Upper lobe of right lung (tissue), 1 donor: ENCODE results near the gene UBE2L3. TPM values are rescaled to one million over a fixed set of nuclear protein-coding genes. Genes with fewer than 3 reads are reported as not detected.
"Not testable (repeated sequence)": the region's sequence is repeated elsewhere in the genome, so short reads cannot be mapped to it uniquely, and the experiment has no call there.

Experiments used
- ATAC-seq: fragments of 200-7000 bp; cut with Tn5 transposase; one replicate; pipeline ENCODE4 v1.9.1; 2020; ENCODE audit warnings: mild to moderate bottlenecking, moderate library complexity
- DNase-seq: peaks from one replicate; pipeline ENCODE4 v3.0.0-alpha.2; 2020
- H3K27ac ChIP-seq: fragments of 200-600 bp; one replicate; pipeline ENCODE4 v1.8.0; 2022
- H3K27me3 ChIP-seq: fragments of 200-600 bp; one replicate; pipeline ENCODE4 v1.8.0; 2022; ENCODE audit warnings: mild to moderate bottlenecking
- H3K36me3 ChIP-seq: fragments of 200-600 bp; one replicate; pipeline ENCODE4 v1.8.0; 2022
- H3K4me1 ChIP-seq: fragments of 200-600 bp; one replicate; pipeline ENCODE4 v1.8.0; 2022
- H3K4me3 ChIP-seq: fragments of 200-600 bp; one replicate; pipeline ENCODE4 v1.8.0; 2022; ENCODE audit warnings: mild to moderate bottlenecking
- H3K9me3 ChIP-seq: fragments of 200-600 bp; one replicate; pipeline ENCODE4 v1.8.0; 2022
- intact Hi-C: fragments of 100-400 bp; cut with DNase I; formaldehyde crosslinking; loops from one replicate; pipeline ENCODE4 v1.11.0; 2022
- total RNA-seq: library from RNA; stranded (reverse); fragmentation: NEBNext Ultra II Directional; extraction: Animal tissue kit (Norgen Biotek cat#: 25700); gene quantifications from one replicate; pipeline ENCODE4 v1.2.1, GENCODE V29; 2021
- TF ChIP-seq, protein P1 (sequence below): fragments of 200-600 bp; IDR thresholded peaks from one replicate; pipeline ENCODE4 v1.8.0; 2022; ENCODE audit warnings: antibody characterized with exemption
- donor health status: DM: no; HTN: yes; CAD: no; lungs with severe emphysema.

Gene UBE2L3
- total RNA-seq, 1 donor from 2014 or later: 45.7 TPM

DNA sequence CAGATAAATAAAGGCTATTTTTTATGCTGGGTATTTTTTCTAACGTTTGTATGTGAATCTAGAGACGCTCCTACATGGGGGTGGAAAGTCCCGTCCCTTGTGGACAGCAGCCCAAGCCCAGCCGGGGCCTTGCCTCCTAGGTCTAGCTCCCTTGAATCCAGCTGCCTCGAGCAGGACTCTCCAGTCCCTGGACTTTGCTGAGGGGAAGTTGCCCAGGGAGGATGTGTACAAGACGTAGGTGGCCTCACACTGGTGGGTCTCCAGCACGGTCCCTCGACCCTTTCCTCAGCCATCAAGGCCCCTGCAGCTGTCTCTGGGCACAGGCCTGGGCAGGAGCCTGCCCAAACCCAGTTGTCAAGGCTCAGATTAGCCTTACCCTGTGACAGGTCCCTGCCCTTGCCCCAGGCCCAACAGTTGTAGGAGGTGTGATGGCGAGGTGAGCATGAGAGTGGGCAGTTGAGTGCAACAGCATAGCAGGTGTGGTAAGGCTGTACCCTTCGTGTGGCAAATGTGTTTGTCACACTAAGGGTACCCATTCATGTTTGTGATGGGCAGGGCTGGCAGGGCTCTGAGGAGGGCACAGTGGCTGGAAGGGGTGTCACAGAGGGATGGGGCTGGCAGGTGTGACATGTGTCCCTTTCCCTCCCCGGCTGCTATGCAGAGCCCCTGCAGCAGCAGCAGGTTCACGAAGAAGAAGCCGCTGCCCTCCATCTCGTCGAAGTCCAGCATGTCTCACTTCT lies 68.4 kb downstream of the UBE2L3 start:
- intact Hi-C loops: no loop called here
- no peak overlapping the region for H3K4me3 ChIP-seq

DNA sequence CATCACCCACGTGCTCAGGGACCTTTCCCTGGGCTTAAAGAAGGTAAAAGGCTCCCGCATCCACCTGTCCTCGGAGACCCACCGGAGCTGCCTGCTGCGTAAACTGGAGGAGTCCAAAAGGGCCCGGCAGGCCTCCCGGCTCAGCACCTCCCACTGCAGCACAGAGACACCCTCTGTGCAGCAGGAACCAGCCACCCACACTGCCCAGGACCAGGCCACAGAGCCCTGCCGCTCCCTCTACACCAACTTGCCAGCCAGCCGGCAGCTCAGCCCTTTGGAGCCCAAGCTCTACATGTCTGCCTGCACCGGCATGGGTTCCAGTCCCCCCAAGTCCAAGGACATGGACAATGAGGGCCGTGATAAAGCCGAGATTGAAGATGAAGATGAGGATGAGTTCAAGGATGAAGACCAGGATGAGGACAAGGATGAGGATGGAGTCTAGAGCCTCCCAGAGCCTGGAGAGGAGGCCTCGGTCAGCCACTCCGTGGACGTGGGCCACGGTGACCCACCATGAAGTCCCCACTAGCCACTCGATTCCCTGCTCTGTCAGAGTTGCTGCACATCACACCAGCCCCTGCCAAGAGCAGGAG lies 69.2 kb downstream of the UBE2L3 start:
- Histone ChIP-seq H3K9me3 (no peaks in the 10 kb centered on the region), H3K36me3 (no peaks in the 10 kb centered on the region), H3K4me3 (no peak overlapping the region), H3K27me3 (no peaks in the 10 kb centered on the region), H3K4me1 (no peaks in the 10 kb centered on the region), H3K27ac (no peak overlapping the region)
- no peak for DNase-seq
- intact Hi-C loops: no loop called here
- ATAC-seq: no peak
- TF ChIP-seq, protein P1, sequence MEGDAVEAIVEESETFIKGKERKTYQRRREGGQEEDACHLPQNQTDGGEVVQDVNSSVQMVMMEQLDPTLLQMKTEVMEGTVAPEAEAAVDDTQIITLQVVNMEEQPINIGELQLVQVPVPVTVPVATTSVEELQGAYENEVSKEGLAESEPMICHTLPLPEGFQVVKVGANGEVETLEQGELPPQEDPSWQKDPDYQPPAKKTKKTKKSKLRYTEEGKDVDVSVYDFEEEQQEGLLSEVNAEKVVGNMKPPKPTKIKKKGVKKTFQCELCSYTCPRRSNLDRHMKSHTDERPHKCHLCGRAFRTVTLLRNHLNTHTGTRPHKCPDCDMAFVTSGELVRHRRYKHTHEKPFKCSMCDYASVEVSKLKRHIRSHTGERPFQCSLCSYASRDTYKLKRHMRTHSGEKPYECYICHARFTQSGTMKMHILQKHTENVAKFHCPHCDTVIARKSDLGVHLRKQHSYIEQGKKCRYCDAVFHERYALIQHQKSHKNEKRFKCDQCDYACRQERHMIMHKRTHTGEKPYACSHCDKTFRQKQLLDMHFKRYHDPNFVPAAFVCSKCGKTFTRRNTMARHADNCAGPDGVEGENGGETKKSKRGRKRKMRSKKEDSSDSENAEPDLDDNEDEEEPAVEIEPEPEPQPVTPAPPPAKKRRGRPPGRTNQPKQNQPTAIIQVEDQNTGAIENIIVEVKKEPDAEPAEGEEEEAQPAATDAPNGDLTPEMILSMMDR: no peak

More for the DNA sequence above, 68.4 kb downstream of the UBE2L3 start:
- no peaks in the 10 kb centered on the region for H3K36me3 ChIP-seq
- TF ChIP-seq, protein P1: no peak
- ATAC-seq (no peak), DNase-seq (no peak)
- H3K9me3 ChIP-seq: no peaks in the 10 kb centered on the region
- H3K27me3 ChIP-seq: no peaks in the 10 kb centered on the region
- no peak overlapping the region for H3K27ac ChIP-seq
- no peaks in the 10 kb centered on the region for H3K4me1 ChIP-seq

DNA sequence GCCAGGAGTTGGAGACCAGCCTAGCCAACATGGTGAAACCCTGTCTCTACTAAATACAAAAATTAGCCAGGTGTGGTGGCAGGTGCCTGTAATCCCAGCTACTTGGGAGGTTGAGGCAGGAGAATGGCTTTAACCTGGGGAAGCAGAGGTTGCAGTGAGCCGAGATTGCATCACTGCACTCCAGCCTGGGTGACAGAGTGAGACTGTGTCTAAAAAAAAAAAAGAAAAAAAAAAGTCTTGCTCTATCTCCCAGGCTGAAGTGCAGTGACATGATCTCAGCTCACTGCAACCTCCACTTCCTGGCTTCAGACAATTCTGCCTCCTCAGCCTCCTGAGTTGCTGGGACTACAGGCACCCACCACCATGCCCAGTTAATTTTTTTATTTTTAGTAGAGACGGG lies 69.9 kb downstream of the UBE2L3 start:
- ATAC-seq, H3K36me3 ChIP-seq, H3K27ac ChIP-seq, DNase-seq, H3K4me1 ChIP-seq, H3K4me3 ChIP-seq, intact Hi-C loops, H3K27me3 ChIP-seq, H3K9me3 ChIP-seq: not testable (repeated sequence)

DNA sequence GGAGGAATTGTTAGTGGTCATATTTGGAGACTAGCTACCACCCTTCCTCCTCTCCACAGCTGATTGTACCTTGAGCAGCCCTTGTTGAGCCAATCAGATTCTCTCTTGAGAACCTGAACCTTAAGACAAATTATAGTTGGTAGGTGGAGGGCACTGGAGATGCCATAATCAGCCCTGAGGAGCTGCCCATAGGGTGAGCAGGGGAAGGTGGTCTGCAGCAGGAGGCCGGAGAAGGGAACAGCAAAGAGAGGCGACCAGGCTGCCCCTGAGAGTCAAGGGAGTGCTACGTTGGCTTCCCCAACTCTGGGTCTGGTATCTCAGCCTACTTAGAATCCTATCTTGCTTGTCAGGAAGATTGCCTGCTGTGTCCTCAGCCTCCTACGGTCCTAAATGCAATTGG lies 71.8 kb downstream of the UBE2L3 start:
- no peak overlapping the region for H3K4me3 ChIP-seq
- no peak overlapping the region for H3K27ac ChIP-seq
- TF ChIP-seq, protein P1: no peak
- DNase-seq (no peak), ATAC-seq (no peak)
- intact Hi-C loops: no loop called here
- peaks cover 9% of the 10 kb centered on the region for H3K4me1 ChIP-seq
- H3K9me3 ChIP-seq: no peaks in the 10 kb centered on the region
- H3K36me3 ChIP-seq: peaks cover 8% of the 10 kb centered on the region
- H3K27me3 ChIP-seq: no peaks in the 10 kb centered on the region

DNA sequence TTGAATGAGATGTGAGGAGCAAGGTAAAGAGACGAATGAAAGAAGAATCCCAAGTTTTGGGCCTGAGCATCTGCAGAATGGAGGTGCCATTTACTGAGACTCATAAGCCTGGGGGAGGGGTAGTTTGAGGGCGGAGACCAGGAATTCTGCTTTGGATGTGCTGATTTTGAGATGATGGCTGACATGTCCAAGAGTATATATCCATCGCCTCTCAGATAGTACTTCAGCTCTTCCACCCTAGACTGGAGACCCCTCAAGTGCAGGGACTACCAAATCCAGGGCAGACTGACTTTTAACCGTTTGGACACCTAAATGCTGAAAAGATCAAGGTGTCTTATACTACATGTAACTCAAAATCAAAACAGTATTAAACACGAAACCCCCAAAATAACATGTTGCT lies 73.3 kb downstream of the UBE2L3 start:
- TF ChIP-seq, protein P1: no peak
- no peak for ATAC-seq

DNA sequence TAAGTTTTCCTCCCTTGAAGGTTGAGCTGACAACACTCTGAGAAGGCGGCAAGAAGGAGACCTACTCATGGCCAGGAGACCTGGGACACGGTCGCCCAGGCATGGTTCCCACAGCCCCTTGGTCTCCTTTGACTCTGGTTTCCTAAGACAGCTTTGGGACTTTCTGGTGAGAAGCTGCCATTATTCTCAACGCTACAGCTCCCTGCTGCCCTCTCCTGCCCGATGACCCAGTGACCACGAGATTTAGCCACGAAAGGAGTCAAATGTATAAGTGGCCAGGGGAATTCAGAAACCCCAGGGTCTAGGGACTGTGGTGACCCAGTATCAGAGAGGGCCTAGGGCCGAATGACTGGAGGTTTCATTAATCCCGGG lies 73.9 kb downstream of the UBE2L3 start:
- H3K4me1 ChIP-seq: peaks cover 9% of the 10 kb centered on the region
- peak overlapping the region; percentile 67 for H3K27ac ChIP-seq
- H3K4me3 ChIP-seq: peak overlapping the region; percentile 78
- intact Hi-C loops: no loop called here
- H3K27me3 ChIP-seq: no peaks in the 10 kb centered on the region
- H3K36me3 ChIP-seq: peaks cover 21% of the 10 kb centered on the region
- ATAC-seq (peak; percentile 45), DNase-seq (peak; percentile 79)
- no peaks in the 10 kb centered on the region for H3K9me3 ChIP-seq
- TF ChIP-seq, protein P1: peak; percentile 45

More for the DNA sequence above, 73.3 kb downstream of the UBE2L3 start:
- Histone ChIP-seq H3K27me3 (no peaks in the 10 kb centered on the region), H3K9me3 (no peaks in the 10 kb centered on the region), H3K27ac (no peak overlapping the region), H3K4me1 (peaks cover 9% of the 10 kb centered on the region), H3K36me3 (peaks cover 17% of the 10 kb centered on the region), H3K4me3 (no peak overlapping the region)
- DNase-seq: no peak
- intact Hi-C loops: no loop called here
